ENCODE results near the gene AAK1. TPM values are rescaled to one million over a fixed set of nuclear protein-coding genes. Genes with fewer than 3 reads are reported as not detected.
A peak's percentile ranks its signal among the peaks of the same experiment; 100 is the strongest.

AAK1 gene
- total RNA-seq, 1 donor from 2014 or later: 108 TPM

DNA sequence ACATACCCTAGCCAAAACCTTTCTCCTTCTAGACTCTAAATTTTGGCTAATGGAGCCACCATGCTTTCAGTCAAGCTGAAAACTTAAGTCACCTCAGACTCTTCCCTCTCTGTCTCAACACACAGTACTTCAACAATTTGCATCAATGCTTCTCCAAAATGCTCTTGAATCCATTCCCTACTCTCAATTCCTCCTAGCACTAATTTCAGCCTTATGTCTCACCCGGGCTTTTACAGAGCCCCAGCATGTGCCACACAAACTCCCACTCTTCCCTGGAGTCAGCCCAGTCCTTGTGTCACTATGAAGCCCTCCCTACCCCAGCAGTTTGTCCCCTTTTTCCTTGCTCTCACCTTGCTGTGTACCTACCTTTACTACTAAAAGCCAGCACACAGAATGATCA is 38.7 kb downstream of the AAK1 start:
- Mint-ChIP-seq H3K27ac (ENCODE audit: unreplicated experiment) (no peak overlapping the region), H3K36me3 (ENCODE audit: low read depth, unreplicated experiment) (peaks cover 16% of the 10 kb centered on the region), H3K27me3 (ENCODE audit: low read depth, unreplicated experiment) (no peaks in the 10 kb centered on the region), H3K9me3 (ENCODE audit: unreplicated experiment) (peaks cover 6% of the 10 kb centered on the region), H3K4me3 (ENCODE audit: unreplicated experiment) (no peak overlapping the region), H3K4me1 (ENCODE audit: low read depth, unreplicated experiment) (peaks cover 29% of the 10 kb centered on the region)
- Histone ChIP-seq H3K27ac (ENCODE audit: low read depth, low read length) (no peak overlapping the region), H4K20me1 (ENCODE audit: insufficient read depth, low read length) (peaks cover 84% of the 10 kb centered on the region), H2AFZ (ENCODE audit: low read depth, low read length) (no peak overlapping the region), H3K4me1 (ENCODE audit: insufficient read depth, low read length) (peaks cover 7% of the 10 kb centered on the region), H3K4me2 (ENCODE audit: low read length) (no peak overlapping the region), H3K4me3 (ENCODE audit: insufficient read depth, low read depth, low read length) (no peak overlapping the region), H3K9ac (ENCODE audit: low read length) (no peak overlapping the region), H3K9me3 (ENCODE audit: insufficient read depth, low read depth, low read length) (no peaks in the 10 kb centered on the region), H3K79me2 (ENCODE audit: insufficient read depth, low read length) (peaks cover 77% of the 10 kb centered on the region), H3K36me3 (ENCODE audit: insufficient read depth, low read length) (no peaks in the 10 kb centered on the region), H3K27me3 (ENCODE audit: insufficient read depth, low read length) (no peaks in the 10 kb centered on the region)
- FAIRE-seq (no peak), DNase-seq (ENCODE audit: low read depth) (no peak)
- no peak for TF ChIP-seq EZH2 (IDR thresholded peaks at IDR 0.05; ENCODE audit: insufficient read depth, low read length)
- no peak for TF ChIP-seq CTCF (IDR thresholded peaks at IDR 0.05; ENCODE audit: insufficient read depth, low read depth, low read length)

GRCh38 chr2:69604026-69604678 is 39.4 kb downstream of the AAK1 start:
- FAIRE-seq (no peak), DNase-seq (ENCODE audit: low read depth) (no peak)
- Mint-ChIP-seq H3K27me3 (ENCODE audit: low read depth, unreplicated experiment) (no peaks in the 10 kb centered on the region), H3K4me3 (ENCODE audit: unreplicated experiment) (no peak overlapping the region), H3K4me1 (ENCODE audit: low read depth, unreplicated experiment) (peaks cover 29% of the 10 kb centered on the region), H3K9me3 (ENCODE audit: unreplicated experiment) (peaks cover 6% of the 10 kb centered on the region), H3K27ac (ENCODE audit: unreplicated experiment) (no peak overlapping the region), H3K36me3 (ENCODE audit: low read depth, unreplicated experiment) (peaks cover 14% of the 10 kb centered on the region)
- no peak overlapping the region for H3K9ac ChIP-seq (ENCODE audit: low read length)
- H2AFZ ChIP-seq (ENCODE audit: low read depth, low read length): no peak overlapping the region
- no peaks in the 10 kb centered on the region for H3K9me3 ChIP-seq (ENCODE audit: insufficient read depth, low read depth, low read length)
- no peaks in the 10 kb centered on the region for H3K27me3 ChIP-seq (ENCODE audit: insufficient read depth, low read length)
- peaks cover 86% of the 10 kb centered on the region for H4K20me1 ChIP-seq (ENCODE audit: insufficient read depth, low read length)
- H3K4me3 ChIP-seq (ENCODE audit: insufficient read depth, low read depth, low read length): no peak overlapping the region
- no peak overlapping the region for H3K4me2 ChIP-seq (ENCODE audit: low read length)
- peaks cover 76% of the 10 kb centered on the region for H3K79me2 ChIP-seq (ENCODE audit: insufficient read depth, low read length)
- no peak overlapping the region for H3K27ac ChIP-seq (ENCODE audit: low read depth, low read length)
- no peaks in the 10 kb centered on the region for H3K36me3 ChIP-seq (ENCODE audit: insufficient read depth, low read length)
- H3K4me1 ChIP-seq (ENCODE audit: insufficient read depth, low read length): peaks cover 7% of the 10 kb centered on the region
- TF ChIP-seq CTCF (IDR thresholded peaks at IDR 0.05; ENCODE audit: insufficient read depth, low read depth, low read length): no peak
- no peak for TF ChIP-seq EZH2 (IDR thresholded peaks at IDR 0.05; ENCODE audit: insufficient read depth, low read length)

- Mint-ChIP-seq H3K27me3 (ENCODE audit: low read depth, unreplicated experiment) (no peaks in the 10 kb centered on the region), H3K36me3 (ENCODE audit: low read depth, unreplicated experiment) (peaks cover 10% of the 10 kb centered on the region), H3K4me1 (ENCODE audit: low read depth, unreplicated experiment) (peaks cover 29% of the 10 kb centered on the region), H3K4me3 (ENCODE audit: unreplicated experiment) (peak overlapping the region; percentile 1), H3K9me3 (ENCODE audit: unreplicated experiment) (peaks cover 5% of the 10 kb centered on the region), H3K27ac (ENCODE audit: unreplicated experiment) (no peak overlapping the region)
- H3K4me1 ChIP-seq (ENCODE audit: insufficient read depth, low read length): peaks cover 7% of the 10 kb centered on the region
- H3K4me2 ChIP-seq (ENCODE audit: low read length): no peak overlapping the region
- H2AFZ ChIP-seq (ENCODE audit: low read depth, low read length): no peak overlapping the region
- H3K27me3 ChIP-seq (ENCODE audit: insufficient read depth, low read length): no peaks in the 10 kb centered on the region
- DNase-seq (ENCODE audit: low read depth) (no peak), FAIRE-seq (no peak)
- no peaks in the 10 kb centered on the region for H3K9me3 ChIP-seq (ENCODE audit: insufficient read depth, low read depth, low read length)
- H4K20me1 ChIP-seq (ENCODE audit: insufficient read depth, low read length): peaks cover 83% of the 10 kb centered on the region
- no peak overlapping the region for H3K27ac ChIP-seq (ENCODE audit: low read depth, low read length)
- peaks cover 74% of the 10 kb centered on the region for H3K79me2 ChIP-seq (ENCODE audit: insufficient read depth, low read length)
- H3K36me3 ChIP-seq (ENCODE audit: insufficient read depth, low read length): no peaks in the 10 kb centered on the region
- H3K4me3 ChIP-seq (ENCODE audit: insufficient read depth, low read depth, low read length): no peak overlapping the region
- no peak for TF ChIP-seq EZH2 (IDR thresholded peaks at IDR 0.05; ENCODE audit: insufficient read depth, low read length)
- no peak overlapping the region for H3K9ac ChIP-seq (ENCODE audit: low read length)
Observed at GRCh38 chr2:69603146-69603743, 40.3 kb downstream of the AAK1 start.

Data from astrocyte (in vitro differentiated cells and primary cell).